ENCODE results near the gene GTPBP4.

The GTPBP4 gene

GRCh38 chr10:1033601-1034000 is 45.4 kb downstream of the GTPBP4 start:
- no peak overlapping the region for H3K9ac ChIP-seq
- H3K27ac ChIP-seq: no peak overlapping the region

GRCh38 chr10:1034758-1035157 is 46.5 kb downstream of the GTPBP4 start:
- H3K79me2 ChIP-seq: no peaks in the 10 kb centered on the region
- H3K4me3 ChIP-seq (ENCODE audit: low read depth, low read length): no peak overlapping the region
- no peak overlapping the region for H3K27ac ChIP-seq
- no peaks in the 10 kb centered on the region for H3K4me1 ChIP-seq
- H3K4me2 ChIP-seq (ENCODE audit: low read length): no peak overlapping the region
- TF ChIP-seq CTCF (IDR thresholded peaks at IDR 0.05): no peak
- H3K27me3 ChIP-seq (ENCODE audit: control insufficient read depth, insufficient read depth, low read length): no peaks in the 10 kb centered on the region
- no peaks in the 10 kb centered on the region for H3K9me3 ChIP-seq (ENCODE audit: control insufficient read depth, low read length)
- no peak overlapping the region for H3K9ac ChIP-seq
- no peak overlapping the region for H2AFZ ChIP-seq
- H3K36me3 ChIP-seq (ENCODE audit: control insufficient read depth, insufficient read depth, low read length): no peaks in the 10 kb centered on the region

More at GRCh38 chr10:1033601-1034000, 45.4 kb downstream of the GTPBP4 start:
- Histone ChIP-seq H3K36me3 (ENCODE audit: control insufficient read depth, insufficient read depth, low read length) (no peaks in the 10 kb centered on the region), H2AFZ (no peak overlapping the region), H3K9me3 (ENCODE audit: control insufficient read depth, low read length) (no peaks in the 10 kb centered on the region), H3K79me2 (no peaks in the 10 kb centered on the region), H3K27me3 (ENCODE audit: control insufficient read depth, insufficient read depth, low read length) (no peaks in the 10 kb centered on the region), H3K4me1 (no peaks in the 10 kb centered on the region), H3K4me2 (ENCODE audit: low read length) (no peak overlapping the region), H3K4me3 (ENCODE audit: low read depth, low read length) (no peak overlapping the region)
- TF ChIP-seq CTCF (IDR thresholded peaks at IDR 0.05): no peak

GRCh38 chr10:1035201-1035600 is 47.0 kb downstream of the GTPBP4 start:
- H3K9ac ChIP-seq: no peak overlapping the region

GRCh38 chr10:1036341-1036791 is 48.1 kb downstream of the GTPBP4 start:
- Histone ChIP-seq H3K27me3 (ENCODE audit: control insufficient read depth, insufficient read depth, low read length) (no peaks in the 10 kb centered on the region), H3K27ac (no peak overlapping the region)

More at GRCh38 chr10:1035201-1035600, 47.0 kb downstream of the GTPBP4 start:
- Histone ChIP-seq H3K36me3 (ENCODE audit: control insufficient read depth, insufficient read depth, low read length) (no peaks in the 10 kb centered on the region), H3K27ac (no peak overlapping the region), H2AFZ (no peak overlapping the region), H3K27me3 (ENCODE audit: control insufficient read depth, insufficient read depth, low read length) (no peaks in the 10 kb centered on the region), H3K4me1 (no peaks in the 10 kb centered on the region), H3K4me2 (ENCODE audit: low read length) (no peak overlapping the region), H3K4me3 (ENCODE audit: low read depth, low read length) (no peak overlapping the region), H3K9me3 (ENCODE audit: control insufficient read depth, low read length) (no peaks in the 10 kb centered on the region), H3K79me2 (no peaks in the 10 kb centered on the region)
- TF ChIP-seq CTCF (IDR thresholded peaks at IDR 0.05): no peak

More at GRCh38 chr10:1036341-1036791, 48.1 kb downstream of the GTPBP4 start:
- Histone ChIP-seq H3K4me3 (ENCODE audit: low read depth, low read length) (no peak overlapping the region), H3K4me1 (no peaks in the 10 kb centered on the region), H3K9me3 (ENCODE audit: control insufficient read depth, low read length) (no peaks in the 10 kb centered on the region), H3K4me2 (ENCODE audit: low read length) (no peak overlapping the region), H2AFZ (no peak overlapping the region), H3K79me2 (no peaks in the 10 kb centered on the region), H3K36me3 (ENCODE audit: control insufficient read depth, insufficient read depth, low read length) (no peaks in the 10 kb centered on the region), H3K9ac (no peak overlapping the region)
- no peak for TF ChIP-seq CTCF (IDR thresholded peaks at IDR 0.05)

Measured in parathyroid adenoma (tissue), 2 donors.